Raji (cell line): ENCODE measurements around the gene ZBTB38.
A peak's percentile ranks its signal among the peaks of the same experiment; 100 is the strongest.

ENCODE experiments used
- POLR2A ChIP-seq: IDR thresholded peaks from 2 replicates; pipeline ENCODE4 v1.6.1; 2011; ENCODE audit warnings: low read depth, low read length, control low read depth; ENCODE audit not compliant: insufficient read depth

ZBTB38 gene

DNA sequence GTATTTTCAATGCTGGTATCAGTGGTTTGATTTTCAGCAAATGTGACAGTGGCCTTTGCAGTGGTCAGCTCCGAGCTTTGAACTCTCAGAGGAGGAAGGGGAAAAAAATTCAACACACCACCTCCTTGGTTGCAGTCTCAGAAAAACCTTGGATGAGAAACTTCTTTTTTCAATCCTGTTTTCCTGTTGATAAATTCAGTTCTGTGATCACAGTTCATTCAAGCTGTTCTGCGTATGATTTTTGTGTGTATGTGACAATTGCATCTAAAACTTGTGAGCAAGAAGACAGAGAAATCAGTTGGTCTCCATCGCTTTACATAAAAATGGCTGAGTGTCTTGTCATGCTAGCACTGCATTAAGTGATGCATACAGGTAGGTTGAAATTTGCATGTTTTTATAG lies 19.2 kb downstream of the ZBTB38 start:
- TF ChIP-seq POLR2A = peak; percentile 45; the same call in 1 of the 2 replicates

DNA sequence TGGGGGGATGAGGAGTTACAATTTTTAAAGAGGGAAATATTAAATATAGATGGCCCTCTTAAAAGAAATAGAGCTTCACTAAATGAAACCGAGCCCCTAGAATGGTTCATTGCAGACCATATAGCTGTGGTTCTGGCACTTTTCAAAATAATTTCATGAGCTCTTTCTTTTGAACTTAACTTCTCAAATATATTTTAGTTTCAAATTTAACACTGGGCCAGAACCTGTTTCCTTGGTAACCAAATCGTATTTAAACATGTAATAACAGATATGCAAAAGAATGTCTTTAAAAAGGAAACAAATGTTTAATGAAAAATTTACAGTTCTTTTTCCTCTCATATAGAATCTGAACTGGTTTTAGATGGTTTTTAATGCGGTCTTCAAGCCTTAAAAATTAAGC lies 20.1 kb downstream of the ZBTB38 start:
- TF ChIP-seq POLR2A = no peak

DNA sequence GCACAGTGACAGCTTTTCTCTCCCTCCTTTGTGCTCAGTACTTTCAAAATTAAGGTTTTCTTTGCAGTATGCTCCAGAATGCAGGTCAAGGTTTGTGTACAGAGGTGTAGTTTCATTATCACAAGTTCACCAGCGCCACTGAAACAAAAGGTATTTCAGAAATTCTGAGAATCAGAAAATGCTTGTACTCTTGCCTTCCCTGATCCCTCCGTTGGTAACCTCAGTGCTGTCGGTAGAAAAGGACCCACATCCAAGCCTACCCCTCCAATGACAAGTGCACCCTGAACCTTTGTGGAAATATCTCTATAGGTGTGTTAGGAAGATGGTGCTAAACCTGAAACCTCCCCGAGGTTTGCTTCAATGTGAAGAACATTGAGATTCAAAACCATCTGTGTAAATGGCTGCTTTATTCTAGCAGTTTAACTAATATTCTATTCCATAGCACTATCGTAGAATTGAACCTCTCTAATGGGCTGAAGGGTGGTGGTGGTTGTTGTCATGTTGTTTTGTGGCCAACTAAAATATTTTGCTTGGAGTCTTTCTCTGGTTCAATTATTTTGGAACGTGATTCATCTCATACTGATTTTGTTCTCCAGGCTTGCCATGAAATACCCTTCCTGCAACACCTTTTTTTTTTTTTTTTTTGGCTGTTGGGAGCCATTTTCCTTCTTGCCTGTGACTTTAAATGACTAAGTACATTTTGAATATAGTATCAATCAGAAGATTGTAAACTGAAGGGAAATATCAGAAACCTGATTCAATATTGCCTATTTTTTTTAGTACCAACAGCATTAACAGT lies 20.7 kb downstream of the ZBTB38 start:
- no peak for TF ChIP-seq POLR2A

DNA sequence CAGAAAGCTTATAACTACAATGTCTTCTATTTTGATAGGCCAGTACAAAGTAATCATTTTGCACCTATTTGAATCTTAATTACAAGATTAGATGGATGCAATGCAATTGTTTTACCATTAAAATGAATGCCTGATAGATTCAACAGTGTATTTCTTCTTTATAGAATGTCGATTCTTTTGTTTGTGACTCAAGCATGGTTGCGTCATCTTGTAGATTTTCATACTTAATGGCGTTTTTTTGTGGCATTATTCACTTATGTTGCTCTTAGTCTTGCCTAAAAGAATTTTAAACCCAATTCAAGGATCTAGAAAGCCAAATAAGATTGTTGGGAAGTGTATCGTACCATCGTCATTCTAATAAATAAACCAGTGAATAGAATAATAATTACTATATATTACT lies 21.4 kb downstream of the ZBTB38 start:
- no peak for TF ChIP-seq POLR2A

DNA sequence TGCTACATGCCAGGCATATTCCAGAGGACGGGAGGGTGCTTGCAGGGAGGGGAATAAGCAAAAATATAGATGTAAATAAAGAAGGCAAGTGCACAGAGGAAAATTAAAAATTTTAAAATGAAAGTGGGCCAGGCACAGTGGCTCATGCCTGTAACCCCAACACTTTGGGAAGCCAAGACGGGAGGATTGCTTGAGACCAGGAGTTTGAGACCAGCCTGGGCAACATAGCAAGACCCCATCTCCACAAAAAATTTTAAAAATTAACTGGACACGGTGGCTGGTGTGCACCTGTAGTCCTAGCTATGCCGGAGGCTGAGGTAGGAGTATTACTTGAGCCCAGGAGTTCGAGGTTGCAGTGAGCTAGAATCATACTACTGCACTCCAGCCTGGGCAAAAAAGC lies 22.4 kb downstream of the ZBTB38 start:
- no peak for TF ChIP-seq POLR2A

DNA sequence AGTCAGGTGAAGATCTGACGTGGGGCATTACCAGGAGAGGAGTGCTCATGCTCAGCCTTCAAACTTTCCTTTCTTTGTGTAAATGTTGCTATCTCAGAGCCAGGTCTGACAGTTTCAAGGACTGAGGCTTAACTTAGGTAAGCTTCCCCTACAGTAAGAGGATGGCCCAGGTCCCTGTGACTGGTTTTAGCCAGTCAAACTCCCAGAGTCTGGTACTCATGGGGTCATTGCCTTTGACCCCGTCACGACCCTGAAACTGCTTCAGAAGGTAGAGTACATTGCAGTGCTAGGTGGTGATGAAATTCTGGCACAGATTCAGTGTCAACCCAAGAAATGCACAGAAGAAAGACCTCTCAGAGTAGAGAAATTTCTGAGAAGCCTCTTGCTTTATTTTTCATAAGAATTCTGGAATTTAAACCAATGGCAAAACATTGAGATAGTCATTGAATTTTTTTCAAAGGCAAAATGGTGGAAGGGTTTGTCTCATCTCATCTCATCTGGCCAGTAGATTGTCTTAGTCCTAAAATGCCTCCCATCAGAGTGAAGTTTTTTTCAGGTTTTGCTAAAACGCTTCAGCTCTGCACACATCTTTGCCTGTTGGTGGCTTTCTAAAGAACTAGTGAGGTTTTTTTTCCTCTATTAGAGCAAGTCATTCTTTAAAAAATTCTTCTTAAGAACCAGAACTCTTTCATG lies 23.1 kb downstream of the ZBTB38 start:
- no peak for TF ChIP-seq POLR2A

DNA sequence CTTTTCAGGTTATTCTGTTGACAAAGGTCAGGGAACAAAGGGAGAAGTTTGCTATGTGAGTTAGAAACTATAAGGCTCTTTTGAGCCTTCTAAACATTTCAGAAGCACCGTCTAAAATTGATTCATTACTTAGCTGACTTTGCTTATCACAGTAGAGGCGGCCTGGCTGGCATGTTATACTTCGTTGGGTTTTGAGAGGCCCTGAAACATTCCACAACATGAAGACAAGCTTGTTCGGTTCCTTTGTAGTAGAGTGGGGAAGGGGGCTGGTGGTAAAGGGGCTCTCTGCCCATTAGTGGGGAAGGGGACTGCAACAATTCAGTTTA lies 23.6 kb downstream of the ZBTB38 start:
- no peak for TF ChIP-seq POLR2A

DNA sequence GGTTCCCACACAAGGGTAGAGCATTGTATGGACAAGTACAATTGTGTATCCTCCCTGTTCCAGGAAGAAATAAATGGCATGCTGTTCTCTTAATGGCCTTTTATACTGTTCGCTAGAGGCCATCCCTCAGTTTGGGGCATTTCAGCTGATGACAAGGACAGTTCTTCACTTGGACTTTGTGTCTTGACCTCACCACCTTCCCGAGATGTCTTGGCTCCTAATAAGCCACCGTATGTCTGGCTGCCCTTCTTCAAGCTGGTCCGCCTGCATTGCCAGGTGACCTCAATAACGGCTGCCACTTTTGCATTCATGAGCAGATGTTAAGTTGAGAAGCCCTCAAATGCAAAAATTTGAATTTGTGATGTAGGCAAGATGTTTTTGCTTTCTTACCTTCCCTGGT lies 24.1 kb downstream of the ZBTB38 start:
- no peak for TF ChIP-seq POLR2A

DNA sequence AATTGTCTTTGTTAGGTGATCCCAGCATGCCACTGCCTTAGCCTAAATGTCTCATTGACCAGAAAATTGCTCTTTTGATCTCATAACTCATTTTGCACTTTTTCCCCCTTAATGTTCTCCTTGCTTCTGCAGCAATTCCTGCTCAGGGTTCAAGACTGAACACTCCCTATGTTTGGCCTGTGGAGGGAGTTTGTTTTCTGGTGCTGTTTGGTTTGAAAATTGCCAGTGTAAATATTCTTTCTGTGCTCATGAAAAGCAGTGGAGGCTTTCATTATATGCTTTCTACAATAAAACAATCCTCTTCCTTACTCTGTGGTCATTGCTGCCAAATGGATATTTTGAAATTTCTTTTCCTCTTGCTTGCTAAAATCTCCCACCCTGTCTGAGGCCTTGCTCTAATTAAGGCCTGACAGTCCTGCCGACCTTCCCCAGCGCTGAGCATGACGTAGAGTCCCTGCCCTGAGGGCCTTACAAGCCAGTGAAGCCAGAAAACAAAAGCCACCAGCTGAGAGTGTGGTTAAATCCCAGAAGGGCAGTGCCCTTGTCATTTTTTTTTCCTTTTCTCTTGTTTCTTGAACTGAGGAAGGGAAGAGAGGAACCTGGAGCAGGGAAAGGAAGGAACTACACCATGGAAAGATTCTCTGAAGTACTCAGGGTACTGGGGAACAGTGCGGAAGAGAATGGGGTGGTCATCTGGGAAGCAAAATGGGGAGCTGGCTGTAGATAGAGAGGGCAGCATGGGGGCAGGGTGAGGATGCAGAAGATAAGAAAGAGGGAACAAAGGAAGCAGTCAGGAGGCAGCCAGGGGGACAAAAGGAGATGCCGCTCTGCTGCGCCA lies 24.8 kb downstream of the ZBTB38 start:
- no peak for TF ChIP-seq POLR2A

DNA sequence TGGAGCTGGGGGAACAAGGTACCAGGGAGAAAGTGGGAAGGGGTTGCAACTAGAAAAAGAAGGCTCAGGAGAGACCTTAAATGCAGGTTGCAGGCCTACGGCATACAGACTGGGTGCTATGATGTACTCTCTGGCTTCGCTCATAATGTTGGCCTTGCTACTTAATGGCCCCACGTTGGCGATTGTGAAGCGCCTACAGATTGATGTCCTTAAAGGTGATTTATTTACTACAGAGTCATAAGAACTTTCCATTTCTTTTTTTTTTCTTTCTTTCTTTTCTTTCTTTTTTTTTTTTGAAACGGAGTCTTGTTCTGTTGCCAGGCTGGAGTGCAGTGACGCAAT lies 25.4 kb downstream of the ZBTB38 start:
- TF ChIP-seq POLR2A = no peak

DNA sequence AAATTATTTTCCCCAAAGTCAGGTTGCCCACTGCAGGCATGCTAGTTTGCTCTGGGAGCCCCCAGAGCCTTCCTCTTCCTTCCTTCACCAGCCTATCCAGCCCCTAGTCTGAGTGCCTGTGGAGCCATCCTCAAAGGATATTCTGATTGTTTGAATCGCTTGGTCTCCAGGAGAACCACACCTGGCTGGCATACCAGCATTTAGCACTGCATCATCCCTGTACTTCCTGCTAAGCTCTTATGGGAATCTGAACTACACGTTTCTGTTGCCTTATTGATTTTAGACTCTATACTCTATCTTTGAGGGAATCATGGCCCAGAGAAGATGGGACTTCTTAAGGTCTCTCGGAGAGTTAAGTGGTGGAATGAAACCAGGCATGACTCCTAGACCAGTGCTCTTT lies 26.3 kb downstream of the ZBTB38 start:
- TF ChIP-seq POLR2A = no peak

DNA sequence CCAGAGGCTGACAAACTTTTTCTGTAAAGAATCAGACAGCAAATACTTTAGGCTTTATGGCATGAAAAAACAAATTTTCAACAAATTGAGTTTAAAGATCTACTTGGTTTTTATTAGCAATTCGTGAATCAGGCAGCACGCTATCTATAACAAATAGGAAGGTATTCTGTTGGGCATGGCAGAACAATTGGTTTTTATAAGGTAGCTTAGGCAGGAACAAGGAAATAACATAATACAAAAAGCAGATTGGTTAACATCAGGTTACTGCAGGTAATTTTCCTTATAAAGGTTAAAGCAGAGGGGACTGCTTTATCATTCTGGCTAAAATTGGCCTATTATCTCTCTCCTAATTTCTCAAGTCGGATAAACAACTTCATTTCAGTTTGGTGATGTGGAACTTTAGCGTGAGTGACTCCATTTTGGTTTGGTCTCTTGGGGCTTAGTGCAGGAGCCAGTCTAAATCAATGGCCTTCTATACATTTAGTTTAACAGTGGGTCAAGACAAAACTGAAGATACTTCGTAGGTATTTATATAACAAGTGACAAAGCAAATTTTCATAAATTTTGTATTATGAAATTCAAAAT lies 26.8 kb downstream of the ZBTB38 start:
- no peak for TF ChIP-seq POLR2A

DNA sequence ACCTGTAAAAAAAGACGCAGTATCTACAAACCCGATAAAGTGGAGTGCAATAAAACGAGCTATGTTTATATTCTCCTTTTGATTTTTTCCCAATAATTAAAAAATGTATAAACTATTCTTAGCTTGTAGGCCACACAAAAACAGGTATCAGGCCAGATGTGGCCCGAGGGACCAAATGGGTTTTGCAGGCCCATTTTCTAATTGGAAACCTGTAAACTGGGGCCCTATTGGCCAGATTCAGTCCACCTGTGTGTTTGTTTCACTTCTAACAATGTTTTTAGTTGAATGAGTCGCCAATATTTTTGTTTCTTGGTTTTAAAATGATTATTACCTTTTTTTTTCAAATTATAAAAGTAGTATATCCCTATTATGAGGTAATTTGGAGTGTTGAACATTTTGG lies 29.7 kb downstream of the ZBTB38 start:
- TF ChIP-seq POLR2A = no peak

DNA sequence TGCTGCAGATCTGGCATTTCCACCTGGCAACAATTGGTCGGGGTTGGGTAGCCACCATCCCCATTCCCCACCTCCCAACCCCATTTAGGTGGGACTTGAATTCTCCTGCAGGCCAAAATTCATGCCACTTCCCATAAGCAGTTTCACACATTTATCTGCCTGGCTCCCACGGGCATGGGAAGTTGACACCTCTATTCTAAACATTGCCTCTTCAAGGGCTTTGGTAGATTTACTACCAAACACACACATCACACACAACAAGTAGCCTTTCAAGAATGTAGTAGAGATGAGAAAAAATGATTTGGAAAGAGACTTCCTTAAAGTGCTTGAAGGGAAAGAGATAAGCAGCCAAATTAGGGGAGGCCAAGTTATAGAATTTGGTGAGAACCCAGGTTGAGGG lies 30.9 kb downstream of the ZBTB38 start:
- no peak for TF ChIP-seq POLR2A
